Right ventricle myocardium inferior (tissue), 1 donor: ENCODE measurements around the gene TENM4. TPM values are rescaled to one million over a fixed set of nuclear protein-coding genes. Genes with fewer than 3 reads are reported as not detected.

ENCODE experiments used
- ATAC-seq: fragments of 200-7000 bp; cut with Tn5 transposase; one replicate; pipeline ENCODE4 v1.9.1; 2020; ENCODE audit warnings: mild to moderate bottlenecking, moderate library complexity
- DNase-seq: peaks from one replicate; pipeline ENCODE4 v3.0.0; 2021; ENCODE audit errors: missing footprints
- intact Hi-C: fragments of 100-400 bp; cut with DNase I; formaldehyde crosslinking; loops from one replicate; pipeline ENCODE4 v1.11.0; 2022
- total RNA-seq: library from RNA; stranded (reverse); fragmentation: NEBNext Ultra II Directional; extraction: Animal tissue kit (Norgen Biotek cat#: 25700); gene quantifications from one replicate; pipeline ENCODE4 v1.2.1, GENCODE V29; 2021
- donor health status: DM: no; HTN: yes; CAD: no; lungs with severe emphysema.

Gene TENM4
- total RNA-seq, 1 donor from 2014 or later: 0.35 TPM

GRCh38 chr11:79400717-79401330 is 40.0 kb downstream of the TENM4 start:
- no peak for ATAC-seq
- intact Hi-C loops: no loop called here

GRCh38 chr11:79400206-79400605 is 40.6 kb downstream of the TENM4 start:
- no peak for DNase-seq
- intact Hi-C loops: no loop called here
- ATAC-seq: no peak

More at GRCh38 chr11:79400717-79401330, 40.0 kb downstream of the TENM4 start:
- DNase-seq: no peak

GRCh38 chr11:79397252-79397651 is 43.6 kb downstream of the TENM4 start:
- intact Hi-C loops: loop anchor here (10.0 kb wide), 1 partner anchor 98 kb away; no protein-coding TSS in a partner anchor
- no peak for ATAC-seq

GRCh38 chr11:79396674-79397073 is 44.2 kb downstream of the TENM4 start:
- intact Hi-C loops: loop anchor here (10.0 kb wide), 1 partner anchor 98 kb away; no protein-coding TSS in a partner anchor
- ATAC-seq (no peak), DNase-seq (no peak)

More at GRCh38 chr11:79397252-79397651, 43.6 kb downstream of the TENM4 start:
- DNase-seq: no peak

GRCh38 chr11:79396001-79396400 is 44.8 kb downstream of the TENM4 start:
- ATAC-seq (no peak), DNase-seq (no peak)
- intact Hi-C loops: loop anchor here (10.0 kb wide), 1 partner anchor 99 kb away; no protein-coding TSS in a partner anchor

- ATAC-seq (no peak), DNase-seq (no peak)
- intact Hi-C loops: loop anchor here (10.0 kb wide), 1 partner anchor 101 kb away; no protein-coding TSS in a partner anchor
Measured at GRCh38 chr11:79393362-79394043, 47.3 kb downstream of the TENM4 start.

GRCh38 chr11:79392161-79392560 is 48.7 kb downstream of the TENM4 start:
- intact Hi-C loops: loop anchor here (10.0 kb wide), 1 partner anchor 103 kb away; no protein-coding TSS in a partner anchor
- DNase-seq (no peak), ATAC-seq (no peak)

GRCh38 chr11:79390923-79391322 is 49.9 kb downstream of the TENM4 start:
- ATAC-seq: peak; percentile 20
- intact Hi-C loops: loop anchor here (10.0 kb wide), 1 partner anchor 104 kb away; no protein-coding TSS in a partner anchor
- no peak for DNase-seq

GRCh38 chr11:79390477-79390876 is 50.4 kb downstream of the TENM4 start:
- DNase-seq: no peak
- no peak for ATAC-seq
- intact Hi-C loops: loop anchor here (10.0 kb wide), 1 partner anchor 104 kb away; no protein-coding TSS in a partner anchor

- ATAC-seq (no peak), DNase-seq (no peak)
- intact Hi-C loops: no loop called here
Measured at GRCh38 chr11:79388201-79388600, 52.6 kb downstream of the TENM4 start.

- ATAC-seq (no peak), DNase-seq (no peak)
- intact Hi-C loops: no loop called here
Measured at GRCh38 chr11:79383874-79384273, 57.0 kb downstream of the TENM4 start.

GRCh38 chr11:79382301-79383050 is 58.4 kb downstream of the TENM4 start:
- ATAC-seq: no peak
- intact Hi-C loops: no loop called here
- DNase-seq: no peak

- intact Hi-C loops: no loop called here
- ATAC-seq: no peak
- no peak for DNase-seq
Measured at GRCh38 chr11:79381036-79381435, 59.8 kb downstream of the TENM4 start.

- DNase-seq: no peak
- no peak for ATAC-seq
- intact Hi-C loops: no loop called here
Measured at GRCh38 chr11:79377406-79377805, 63.4 kb downstream of the TENM4 start.

- no peak for DNase-seq
- no peak for ATAC-seq
- intact Hi-C loops: no loop called here
Measured at GRCh38 chr11:79375818-79376550, 64.8 kb downstream of the TENM4 start.

- no peak for ATAC-seq
- intact Hi-C loops: no loop called here
- DNase-seq: no peak
Measured at GRCh38 chr11:79374727-79375126, 66.1 kb downstream of the TENM4 start.

GRCh38 chr11:79371724-79372123 is 69.1 kb downstream of the TENM4 start:
- intact Hi-C loops: no loop called here
- DNase-seq: no peak

GRCh38 chr11:79371152-79371551 is 69.7 kb downstream of the TENM4 start:
- ATAC-seq: no peak
- intact Hi-C loops: no loop called here
- no peak for DNase-seq

More at GRCh38 chr11:79371724-79372123, 69.1 kb downstream of the TENM4 start:
- no peak for ATAC-seq

GRCh38 chr11:79369055-79369454 is 71.8 kb downstream of the TENM4 start:
- intact Hi-C loops: no loop called here
- ATAC-seq (no peak), DNase-seq (no peak)
